RWPE2 (cell line): ENCODE results near the gene ASPHD1.

Experiments
- ATAC-seq: fragments of 200-7000 bp; cut with Tn5 transposase; 3 replicates; pipeline ENCODE4 v1.9.1; 2021; ENCODE audit warnings: low read depth
- DNase-seq: peaks from one replicate; pipeline ENCODE4 v3.0.0-alpha.2; 2020; ENCODE audit warnings: low spot score
- H3K27ac ChIP-seq: fragments of 450-650 bp; 2 replicates; pipeline ENCODE4 v1.5.1; 2017; ENCODE audit warnings: mild to moderate bottlenecking; ENCODE audit not compliant: poor library complexity, severe bottlenecking
- H3K27me3 ChIP-seq: fragments of 250-450 bp; sonication (Bioruptor Pico); 2 replicates; pipeline ENCODE4 v1.5.1; 2021; ENCODE audit warnings: mild to moderate bottlenecking, moderate library complexity; ENCODE audit not compliant: insufficient read depth, poor library complexity, severe bottlenecking
- H3K36me3 ChIP-seq: fragments of 250-450 bp; sonication (Bioruptor Pico); 2 replicates; pipeline ENCODE4 v1.5.1; 2020; ENCODE audit warnings: low read depth, mild to moderate bottlenecking, moderate library complexity
- H3K4me1 ChIP-seq: fragments of 250-450 bp; sonication (Bioruptor Pico); 2 replicates; pipeline ENCODE4 v1.5.1; 2021; ENCODE audit warnings: mild to moderate bottlenecking, moderate library complexity; ENCODE audit not compliant: insufficient read depth, poor library complexity, severe bottlenecking
- H3K4me3 ChIP-seq: fragments of 250-450 bp; sonication (Bioruptor Pico); 2 replicates; pipeline ENCODE4 v1.5.1; 2021; ENCODE audit warnings: mild to moderate bottlenecking, moderate library complexity; ENCODE audit not compliant: severe bottlenecking
- H3K9me3 ChIP-seq: fragments of 250-450 bp; sonication (Bioruptor Pico); 2 replicates; pipeline ENCODE4 v1.5.1; 2021; ENCODE audit warnings: mild to moderate bottlenecking, moderate library complexity; ENCODE audit not compliant: severe bottlenecking
- CTCF ChIP-seq: fragments of 450-650 bp; IDR thresholded peaks from one replicate; pipeline ENCODE4 v1.5.1; 2017; ENCODE audit warnings: mild to moderate bottlenecking, moderate library complexity; ENCODE audit not compliant: poor library complexity, severe bottlenecking

ASPHD1 gene

GRCh38 chr16:29922986-29923501 lies 22.8 kb downstream of the ASPHD1 start:
- H3K36me3 ChIP-seq = peaks cover 52% of the 10 kb centered on the region
- ATAC-seq = no peak
- no peak overlapping the region for H3K4me3 ChIP-seq
- H3K27ac ChIP-seq = no peak overlapping the region
- no peak for TF ChIP-seq CTCF
- no peaks in the 10 kb centered on the region for H3K9me3 ChIP-seq
- no peak for DNase-seq
- peaks cover 9% of the 10 kb centered on the region for H3K4me1 ChIP-seq
- H3K27me3 ChIP-seq = no peaks in the 10 kb centered on the region

- ATAC-seq = peak; percentile 6
- Histone ChIP-seq H3K36me3 (peaks cover 30% of the 10 kb centered on the region), H3K27ac (peak overlapping the region; percentile 48), H3K4me3 (peak overlapping the region; percentile 77), H3K9me3 (no peaks in the 10 kb centered on the region), H3K27me3 (no peaks in the 10 kb centered on the region), H3K4me1 (peaks cover 9% of the 10 kb centered on the region)
- no peak for TF ChIP-seq CTCF
- DNase-seq = no peak
Observed at GRCh38 chr16:29925105-29925756, 24.9 kb downstream of the ASPHD1 start.

GRCh38 chr16:29925781-29926710 lies 25.8 kb downstream of the ASPHD1 start, which contains the start of gene KCTD13:
Gene KCTD13 (minus strand): TSS chr16:29926226. CDS start chr16:29926033, 193 bp downstream.
- peak; percentile 82 for DNase-seq
- Histone ChIP-seq H3K27ac (peak within 1 kb of the TSS; percentile 48), H3K27me3 (no peaks in the 10 kb centered on the region), H3K4me3 (peak within 1 kb of the TSS; percentile 77), H3K36me3 (peaks cover 22% of the 10 kb centered on the region), H3K4me1 (peaks cover 9% of the 10 kb centered on the region), H3K9me3 (no peaks in the 10 kb centered on the region)
- peak; percentile 89 for ATAC-seq
- TF ChIP-seq CTCF = no peak

GRCh38 chr16:29926711-29927052 lies 26.4 kb downstream of the ASPHD1 start:
- Histone ChIP-seq H3K4me3 (peak overlapping the region; percentile 77), H3K27me3 (no peaks in the 10 kb centered on the region), H3K4me1 (peaks cover 9% of the 10 kb centered on the region), H3K27ac (peak overlapping the region; percentile 48), H3K9me3 (no peaks in the 10 kb centered on the region), H3K36me3 (peaks cover 17% of the 10 kb centered on the region; the same call in 1 of the 2 replicates)
- ATAC-seq = peak; percentile 28
- DNase-seq = no peak
- TF ChIP-seq CTCF = no peak
